Measurements from ENCODE around the gene TOR1B.

DNA sequence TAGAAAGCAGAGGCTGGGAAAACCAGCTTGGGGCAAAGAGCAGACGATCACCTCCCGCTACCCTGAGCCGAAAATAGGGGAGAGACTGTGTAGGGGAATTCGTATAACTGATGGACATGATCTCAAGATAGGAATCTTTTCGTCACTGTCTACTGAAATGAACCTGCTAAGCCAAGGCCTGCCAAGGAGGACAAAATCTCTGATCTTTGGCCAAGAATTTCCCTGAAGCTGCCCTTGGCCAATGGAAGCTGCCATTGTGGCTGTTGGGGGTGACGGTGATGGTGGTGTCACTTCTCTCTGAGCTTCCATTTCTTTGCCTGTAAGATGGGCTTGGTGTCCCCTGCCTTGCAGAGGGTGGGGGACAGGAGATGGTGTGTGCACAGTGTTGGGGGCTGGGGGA is 46.8 kb upstream of the TOR1B start:
- TF ChIP-seq, protein P1, sequence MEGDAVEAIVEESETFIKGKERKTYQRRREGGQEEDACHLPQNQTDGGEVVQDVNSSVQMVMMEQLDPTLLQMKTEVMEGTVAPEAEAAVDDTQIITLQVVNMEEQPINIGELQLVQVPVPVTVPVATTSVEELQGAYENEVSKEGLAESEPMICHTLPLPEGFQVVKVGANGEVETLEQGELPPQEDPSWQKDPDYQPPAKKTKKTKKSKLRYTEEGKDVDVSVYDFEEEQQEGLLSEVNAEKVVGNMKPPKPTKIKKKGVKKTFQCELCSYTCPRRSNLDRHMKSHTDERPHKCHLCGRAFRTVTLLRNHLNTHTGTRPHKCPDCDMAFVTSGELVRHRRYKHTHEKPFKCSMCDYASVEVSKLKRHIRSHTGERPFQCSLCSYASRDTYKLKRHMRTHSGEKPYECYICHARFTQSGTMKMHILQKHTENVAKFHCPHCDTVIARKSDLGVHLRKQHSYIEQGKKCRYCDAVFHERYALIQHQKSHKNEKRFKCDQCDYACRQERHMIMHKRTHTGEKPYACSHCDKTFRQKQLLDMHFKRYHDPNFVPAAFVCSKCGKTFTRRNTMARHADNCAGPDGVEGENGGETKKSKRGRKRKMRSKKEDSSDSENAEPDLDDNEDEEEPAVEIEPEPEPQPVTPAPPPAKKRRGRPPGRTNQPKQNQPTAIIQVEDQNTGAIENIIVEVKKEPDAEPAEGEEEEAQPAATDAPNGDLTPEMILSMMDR (IDR thresholded peaks at IDR 0.05): no peak
- TF ChIP-seq POLR2A (IDR thresholded peaks at IDR 0.05): no peak
- no peak for TF ChIP-seq POLR2AphosphoS5 (IDR thresholded peaks at IDR 0.05)

All from gastroesophageal sphincter (tissue), 3 donors.